NT2/D1 (cell line): ENCODE results near the gene KCNK7.

ENCODE experiments used
- DNase-seq: peaks from one replicate; pipeline ENCODE4 v3.0.0-alpha.2; 2011; ENCODE audit warnings: low read depth, low spot score
- H3K27me3 ChIP-seq: 2 replicates; pipeline ENCODE4 v1.6.0; 2011; ENCODE audit warnings: mild to moderate bottlenecking; ENCODE audit not compliant: insufficient read length, insufficient read depth
- H3K36me3 ChIP-seq: 2 replicates; pipeline ENCODE4 v1.6.1; 2011; ENCODE audit warnings: mild to moderate bottlenecking, low read length, mixed read lengths; ENCODE audit not compliant: insufficient read depth, insufficient read length
- H3K4me1 ChIP-seq: 2 replicates; pipeline ENCODE4 v1.5.1; 2011; ENCODE audit not compliant: insufficient read depth, insufficient read length
- H3K4me3 ChIP-seq: 2 replicates; pipeline ENCODE4 v1.5.1; 2011; ENCODE audit warnings: low read depth; ENCODE audit not compliant: insufficient read length
- H3K9ac ChIP-seq: 2 replicates; pipeline ENCODE4 v1.6.0; 2011; ENCODE audit warnings: low read depth; ENCODE audit not compliant: insufficient read length
- H3K9me3 ChIP-seq: 2 replicates; pipeline ENCODE4 v1.5.1; 2011; ENCODE audit warnings: mild to moderate bottlenecking, low read length; ENCODE audit not compliant: insufficient read depth
- SUZ12 ChIP-seq: IDR thresholded peaks from 2 replicates; pipeline ENCODE4 v1.6.1; 2011; ENCODE audit not compliant: insufficient read length, insufficient read depth; ENCODE audit errors: extremely low read depth
- YY1 ChIP-seq: IDR thresholded peaks from 2 replicates; pipeline ENCODE4 v1.6.1; 2011; ENCODE audit not compliant: insufficient read length, insufficient read depth
- ZNF274 ChIP-seq: IDR thresholded peaks from 2 replicates; pipeline ENCODE4 v1.6.1; 2011; ENCODE audit warnings: mild to moderate bottlenecking, low read depth, low read length

Gene KCNK7

GRCh38 chr11:65609229-65609628 is 13.6 kb upstream of the KCNK7 start:
- no peak overlapping the region for H3K4me3 ChIP-seq
- H3K27me3 ChIP-seq, result no peaks in the 10 kb centered on the region
- DNase-seq, result no peak
- H3K9ac ChIP-seq, result no peak overlapping the region
- peaks cover 77% of the 10 kb centered on the region for H3K36me3 ChIP-seq
- TF ChIP-seq ZNF274, result no peak
- TF ChIP-seq YY1, result no peak
- no peak for TF ChIP-seq SUZ12
- peaks cover 41% of the 10 kb centered on the region for H3K4me1 ChIP-seq
- H3K9me3 ChIP-seq, result no peaks in the 10 kb centered on the region

- TF ChIP-seq SUZ12 (no peak), ZNF274 (no peak), YY1 (no peak)
- no peak for DNase-seq
- H3K4me1 ChIP-seq, result peaks cover 34% of the 10 kb centered on the region
- H3K9ac ChIP-seq, result peak overlapping the region; percentile 72
- H3K9me3 ChIP-seq, result no peaks in the 10 kb centered on the region
- H3K36me3 ChIP-seq, result peaks cover 85% of the 10 kb centered on the region
- H3K27me3 ChIP-seq, result no peaks in the 10 kb centered on the region
- H3K4me3 ChIP-seq, result peak overlapping the region; percentile 3
These were observed 12.2 kb upstream of the KCNK7 start for GRCh38 chr11:65607614-65608426.

- no peaks in the 10 kb centered on the region for H3K9me3 ChIP-seq
- TF ChIP-seq SUZ12 (no peak), ZNF274 (no peak), YY1 (no peak)
- H3K4me1 ChIP-seq, result peaks cover 26% of the 10 kb centered on the region
- DNase-seq, result peak; percentile 98
- H3K4me3 ChIP-seq, result peak overlapping the region; percentile 22
- peaks cover 82% of the 10 kb centered on the region for H3K36me3 ChIP-seq
- H3K9ac ChIP-seq, result peak overlapping the region; percentile 77
- H3K27me3 ChIP-seq, result no peaks in the 10 kb centered on the region
These were observed 11.4 kb upstream of the KCNK7 start for GRCh38 chr11:65606876-65607613.

GRCh38 chr11:65604258-65604657 is 8.7 kb upstream of the KCNK7 start:
- DNase-seq, result no peak
- Histone ChIP-seq H3K4me3 (no peak overlapping the region), H3K9me3 (no peaks in the 10 kb centered on the region), H3K9ac (no peak overlapping the region), H3K4me1 (peaks cover 14% of the 10 kb centered on the region), H3K27me3 (no peaks in the 10 kb centered on the region), H3K36me3 (peaks cover 69% of the 10 kb centered on the region)
- no peak for TF ChIP-seq ZNF274
- TF ChIP-seq YY1, result no peak
- no peak for TF ChIP-seq SUZ12

- no peak for DNase-seq
These were observed 4.3 kb upstream of the KCNK7 start for GRCh38 chr11:65599955-65600246.

GRCh38 chr11:65599216-65599954 is 3.8 kb upstream of the KCNK7 start:
- no peak overlapping the region for H3K4me3 ChIP-seq
- H3K9me3 ChIP-seq, result no peaks in the 10 kb centered on the region
- peaks cover 56% of the 10 kb centered on the region for H3K36me3 ChIP-seq
- no peak for DNase-seq
- no peak for TF ChIP-seq SUZ12
- TF ChIP-seq YY1, result no peak
- no peak for TF ChIP-seq ZNF274
- H3K9ac ChIP-seq, result no peak overlapping the region
- H3K4me1 ChIP-seq, result peaks cover 5% of the 10 kb centered on the region
- no peaks in the 10 kb centered on the region for H3K27me3 ChIP-seq

More at GRCh38 chr11:65599955-65600246, 4.3 kb upstream of the KCNK7 start:
- no peaks in the 10 kb centered on the region for H3K27me3 ChIP-seq
- H3K36me3 ChIP-seq, result peaks cover 61% of the 10 kb centered on the region
- H3K9ac ChIP-seq, result no peak overlapping the region
- H3K9me3 ChIP-seq, result no peaks in the 10 kb centered on the region
- no peak overlapping the region for H3K4me3 ChIP-seq
- TF ChIP-seq SUZ12, result no peak
- H3K4me1 ChIP-seq, result peaks cover 5% of the 10 kb centered on the region

GRCh38 chr11:65598258-65598699 is 2.7 kb upstream of the KCNK7 start:
- Histone ChIP-seq H3K4me3 (no peak overlapping the region), H3K4me1 (peaks cover 9% of the 10 kb centered on the region), H3K27me3 (no peaks in the 10 kb centered on the region), H3K36me3 (peaks cover 48% of the 10 kb centered on the region), H3K9me3 (no peaks in the 10 kb centered on the region), H3K9ac (no peak overlapping the region)
- no peak for TF ChIP-seq SUZ12
- no peak for TF ChIP-seq ZNF274
- no peak for TF ChIP-seq YY1
- no peak for DNase-seq
